K562 (cell line): ENCODE data around the gene CMIP. TPM values are rescaled to one million over a fixed set of nuclear protein-coding genes. Genes with fewer than 3 reads are reported as not detected.

Source experiments
- ATF3 ChIP-seq, 2 experiments: fragments of 450-650 bp in 1 of 2; sonication (generic) in 1 of 2; formaldehyde crosslinking in 1 of 2; IDR thresholded peaks in 1 of 2; conservative IDR thresholded peaks in 1 of 2; 2 replicates each; pipeline versions ENCODE4 v1.6.1 to v1.8.1; 2016 to 2023; ENCODE audit warnings: mild to moderate bottlenecking in 2 of 2, moderate library complexity in 2 of 2, inconsistent platforms in 1 of 2, missing genetic modification reagents in 1 of 2
- CTBP1 ChIP-seq: fragments of 450-650 bp; IDR thresholded peaks from 2 replicates; pipeline ENCODE4 v1.6.1; 2016; ENCODE audit warnings: borderline replicate concordance
- E2F3 ChIP-seq: fragments of 250-450 bp; sonication (Bioruptor Pico); IDR thresholded peaks from 2 replicates; pipeline ENCODE4 v1.4.0; 2020; ENCODE audit warnings: mild to moderate bottlenecking
- E2F6 ChIP-seq, 2 experiments: IDR thresholded peaks; 2 replicates each; pipeline ENCODE4 v1.6.1; 2011; ENCODE audit warnings: borderline replicate concordance in 1 of 2, control low read depth in 1 of 2, low read depth in 1 of 2, low read length in 1 of 2, mild to moderate bottlenecking in 1 of 2, mixed read lengths in 1 of 2, moderate library complexity in 1 of 2; ENCODE audit not compliant: insufficient read depth in 1 of 2, insufficient read length in 1 of 2, poor library complexity in 1 of 2, severe bottlenecking in 1 of 2; ENCODE audit errors: extremely low read depth in 1 of 2
- ELF1 ChIP-seq: fragments of 200-800 bp; sonication (Bioruptor generic); IDR thresholded peaks from 2 replicates; pipeline ENCODE4 v1.6.1; 2016; ENCODE audit warnings: missing genetic modification characterization, missing compliant biosample characterization
- FIP1L1 ChIP-seq: fragments of 200-400 bp; formaldehyde crosslinking; IDR thresholded peaks from 2 replicates; pipeline ENCODE4 v1.6.1; 2018; ENCODE audit warnings: mild to moderate bottlenecking, low read depth, low read length; ENCODE audit not compliant: poor library complexity, severe bottlenecking
- FUS ChIP-seq: fragments of 200-400 bp; formaldehyde crosslinking; optimal IDR thresholded peaks from 2 replicates; pipeline ENCODE3; 2017; ENCODE audit warnings: low read depth, low read length
- GTF2B ChIP-seq: IDR thresholded peaks from 2 replicates; pipeline ENCODE4 v1.6.1; 2011; ENCODE audit not compliant: insufficient read length; ENCODE audit errors: extremely low read depth
- GTF2F1 ChIP-seq: IDR thresholded peaks from 2 replicates; pipeline ENCODE4 v1.6.1; 2011; ENCODE audit warnings: low read depth, low read length, improper control_type of control experiment
- HDGF ChIP-seq: fragments of 450-650 bp; IDR thresholded peaks from 2 replicates; pipeline ENCODE4 v1.6.1; 2016
- HMGN3 ChIP-seq: IDR thresholded peaks from 2 replicates; pipeline ENCODE4 v1.6.1; 2011; ENCODE audit warnings: borderline replicate concordance, low read depth, mild to moderate bottlenecking, mixed read lengths, low read length; ENCODE audit not compliant: insufficient read length; ENCODE audit errors: extremely low read depth
- MED1 ChIP-seq: sonication (generic); formaldehyde crosslinking; IDR thresholded peaks from 2 replicates; pipeline ENCODE4 v1.8.1; 2023; ENCODE audit warnings: missing genetic modification reagents, borderline replicate concordance
- NFATC3 ChIP-seq: fragments of 450-650 bp; IDR thresholded peaks from 2 replicates; pipeline ENCODE4 v1.6.1; 2017; ENCODE audit warnings: mild to moderate bottlenecking
- NFE2L1 ChIP-seq: fragments of 450-650 bp; IDR thresholded peaks from 2 replicates; pipeline ENCODE4 v1.6.1; 2016; ENCODE audit warnings: missing genetic modification characterization, low read depth, mild to moderate bottlenecking, missing compliant biosample characterization, moderate library complexity, borderline replicate concordance
- NKRF ChIP-seq: fragments of 450-650 bp; IDR thresholded peaks from 2 replicates; pipeline ENCODE4 v1.6.1; 2016; ENCODE audit warnings: borderline replicate concordance
- PHF8 ChIP-seq: fragments of 200-600 bp; sonication (generic); IDR thresholded peaks from 2 replicates; pipeline ENCODE4 v1.6.1; 2012; ENCODE audit warnings: mixed run types, mild to moderate bottlenecking, inconsistent platforms, low read length, moderate library complexity, borderline replicate concordance
- PML ChIP-seq: IDR thresholded peaks from 2 replicates; pipeline ENCODE4 v1.6.1; 2012; ENCODE audit warnings: low read length, inconsistent platforms
- SREBF2 ChIP-seq: sonication (generic); formaldehyde crosslinking; IDR thresholded peaks from 2 replicates; pipeline ENCODE4 v1.4.0; 2020; ENCODE audit warnings: mild to moderate bottlenecking, missing genetic modification reagents
- SRF ChIP-seq, 2 experiments: fragments of 250-450, 450-650 bp in 1 of 2; sonication (Bioruptor Pico) in 1 of 2; sonication (generic) in 1 of 2; formaldehyde crosslinking; IDR thresholded peaks; 2 replicates each; pipeline versions ENCODE4 v1.5.0 to v1.5.1; 2020 to 2022; ENCODE audit warnings: mild to moderate bottlenecking in 1 of 2, missing genetic modification reagents in 1 of 2
- TFAM ChIP-seq: fragments of 250-450 bp; sonication (Bioruptor Pico); conservative IDR thresholded peaks from 2 replicates; pipeline ENCODE4 v1.5.0; 2021; ENCODE audit warnings: mild to moderate bottlenecking, moderate library complexity
- ZNF174 ChIP-seq: fragments of 250-450 bp; sonication (Bioruptor Pico); IDR thresholded peaks from 2 replicates; pipeline ENCODE4 v1.4.0; 2020; ENCODE audit warnings: mild to moderate bottlenecking
- ZNF217 ChIP-seq: sonication (generic); formaldehyde crosslinking; IDR thresholded peaks from 2 replicates; pipeline ENCODE4 v1.8.0; 2022; ENCODE audit warnings: mild to moderate bottlenecking, missing genetic modification reagents
- ZNF644 ChIP-seq: fragments of 200-800 bp; sonication (Bioruptor generic); IDR thresholded peaks from 2 replicates; pipeline ENCODE4 v1.6.1; 2016; ENCODE audit warnings: low read depth, missing genetic modification characterization, missing compliant biosample characterization
- polyA plus RNA-seq, 8 experiments: library from polyadenylated mRNA; depleted of rRNA in 4 of 8; stranded (reverse) in 5 of 8; unstranded in 3 of 8; fragments of >200 nt; fragmentation: Nextera tagmentation in 2 of 8; fragmentation: Illumina TruSeq in 1 of 8; extraction: Ambion mirVana in 2 of 8; extraction: Trizol in 1 of 8; gene quantifications; 2 replicates each; pipeline versions ENCODE4 v1.2.1 to v1.2.3, GENCODE V29; 2011 to 2014; ENCODE audit warnings: inconsistent platforms in 1 of 8, missing spikeins in 1 of 8
- total RNA-seq, 7 experiments: library from RNA; depleted of rRNA in 6 of 7; stranded (reverse); fragments of >200 nt in 6 of 7; fragmentation: Illumina TruSeq in 2 of 7; extraction: Trizol in 2 of 7; gene quantifications; 2 replicates each; pipeline versions ENCODE4 v1.2.1 to v1.2.3, GENCODE V29; 2011 to 2021; ENCODE audit warnings: low replicate concordance in 1 of 7

The CMIP gene
- total and polyA plus RNA-seq, 9 of the 15 experiments (the other 6 are each of a cell fraction or from before 2014, with no cell fraction given), result 0.94 to 82.5 (median 10.3) TPM

GRCh38 chr16:81403601-81404391 is 40.8 kb upstream of the CMIP start (continued):
- TF ChIP-seq ZNF217 (CRISPR knock-in tag) (no peak), E2F3 (CRISPR knock-in tag) (0 out of 2 replicates have a peak, but pooled peaks have one; percentile 40), FIP1L1 (peak; percentile 72), CTBP1 (peak; percentile 93), TFAM (CRISPR knock-in tag) (no peak), NFATC3 (no peak), HMGN3 (peak; percentile 61), ELF1 (no peak), SRF (CRISPR knock-in tag; IDR thresholded peaks at IDR 0.05) (peak in 1 of 2 experiments; percentile 71; a peak in 1 of 4 replicates), GTF2F1 (0 out of 2 replicates have a peak, but pooled peaks have one; percentile 37), NFE2L1 (tag) (no peak), ATF3 (IDR thresholded peaks at IDR 0.05) (no peak), ATF3 (CRISPR knock-in tag; conservative IDR thresholded peaks at IDR 0.05) (no peak), HDGF (peak; percentile 95), NKRF (no peak), E2F6 (IDR thresholded peaks at IDR 0.05; ENCODE audit: borderline replicate concordance in 1 of 2, extremely low read depth in 1 of 2, insufficient read depth in 1 of 2, insufficient read length in 1 of 2, low read depth in 1 of 2, low read length in 1 of 2, poor library complexity in 1 of 2, severe bottlenecking in 1 of 2) (peak in 1 of 2 experiments; percentile 22), ZNF174 (CRISPR knock-in tag) (no peak), PHF8 (0 out of 2 replicates have a peak, but pooled peaks have one; percentile 19), FUS (no peak), MED1 (CRISPR knock-in tag) (no peak), SREBF2 (CRISPR knock-in tag) (no peak), ZNF644 (tag) (no peak), PML (no peak), GTF2B (no peak)
